KOPT-K1 (cell line): ENCODE results near the gene SPATA24.
A peak's percentile ranks its signal among the peaks of the same experiment; 100 is the strongest.
"Not testable (repeated sequence)": the region's sequence is repeated elsewhere in the genome, so short reads cannot be mapped to it uniquely, and the experiment has no call there.

Experiments
- H3K27ac ChIP-seq: fragments of 200-600 bp; sonication (generic); 2 replicates; pipeline ENCODE4 v1.5.1; 2016; ENCODE audit warnings: antibody characterized with exemption, mild to moderate bottlenecking, low read depth, low read length; ENCODE audit not compliant: poor library complexity, severe bottlenecking
- H3K36me3 ChIP-seq: fragments of 200-600 bp; sonication (generic); 2 replicates; pipeline ENCODE4 v1.5.1; 2017; ENCODE audit warnings: antibody characterized with exemption, mild to moderate bottlenecking, low read length, moderate library complexity; ENCODE audit not compliant: insufficient read depth
- H3K9me3 ChIP-seq: fragments of 200-600 bp; sonication (generic); 2 replicates; pipeline ENCODE4 v1.5.1; 2017; ENCODE audit warnings: antibody characterized with exemption, low read length, mild to moderate bottlenecking; ENCODE audit not compliant: insufficient read depth, poor library complexity, severe bottlenecking

Gene SPATA24, protein sequence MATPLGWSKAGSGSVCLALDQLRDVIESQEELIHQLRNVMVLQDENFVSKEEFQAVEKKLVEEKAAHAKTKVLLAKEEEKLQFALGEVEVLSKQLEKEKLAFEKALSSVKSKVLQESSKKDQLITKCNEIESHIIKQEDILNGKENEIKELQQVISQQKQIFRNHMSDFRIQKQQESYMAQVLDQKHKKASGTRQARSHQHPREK

GRCh38 chr5:139403787-139404483, at the start of gene SPATA24:
TSS of gene SPATA24 (minus strand) at chr5:139404089. CDS start at chr5:139404060, 29 bp downstream.
- no peaks in the 10 kb centered on the region for H3K9me3 ChIP-seq
- peak within 1 kb of the TSS; percentile 72 for H3K27ac ChIP-seq
- no peaks in the 10 kb centered on the region for H3K36me3 ChIP-seq

GRCh38 chr5:139451878-139452660, 48.2 kb upstream of the SPATA24 start:
- Histone ChIP-seq H3K9me3 (no peaks in the 10 kb centered on the region), H3K27ac (no peak overlapping the region), H3K36me3 (no peaks in the 10 kb centered on the region)

GRCh38 chr5:139451176-139451575, 47.3 kb upstream of the SPATA24 start:
- Histone ChIP-seq H3K36me3 (no peaks in the 10 kb centered on the region), H3K9me3 (no peaks in the 10 kb centered on the region), H3K27ac (no peak overlapping the region)

DNA sequence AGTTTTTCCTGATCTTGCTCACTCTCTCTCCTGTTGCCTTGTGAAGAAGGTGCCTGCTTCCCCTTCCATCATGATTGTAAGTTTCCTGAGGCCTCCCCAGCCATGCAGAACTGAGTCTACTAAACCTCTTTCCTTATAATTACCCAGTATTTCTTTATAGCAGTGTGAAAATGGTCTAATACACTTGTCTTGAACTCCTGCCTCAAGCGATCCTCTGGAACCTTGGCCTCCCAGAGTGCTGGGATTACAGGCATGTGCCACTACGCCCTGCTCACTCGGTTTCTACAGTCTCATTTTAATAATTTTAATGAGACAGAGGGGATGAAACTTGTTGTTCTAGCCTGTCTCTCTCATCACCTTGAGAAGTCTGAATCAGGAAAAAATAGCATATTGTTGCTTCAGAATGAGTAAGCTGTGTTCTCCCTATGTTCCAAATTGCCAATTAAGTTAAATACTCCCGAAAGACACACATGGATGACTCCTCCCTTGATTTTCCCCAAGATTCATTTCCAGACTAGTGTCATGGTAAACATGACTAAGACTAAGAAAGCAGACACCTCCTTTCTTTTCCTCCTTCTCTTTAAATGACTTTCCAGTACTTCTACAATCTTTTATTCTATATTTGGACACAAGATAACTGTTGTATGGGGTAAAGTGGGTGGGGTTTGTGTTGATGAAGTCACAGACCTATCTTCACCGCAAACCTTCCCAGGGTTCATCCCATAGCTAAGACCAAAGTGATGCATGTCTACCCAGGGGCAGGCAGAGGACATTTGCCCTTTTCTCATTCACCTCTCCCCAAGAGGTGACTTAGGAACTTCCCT, 43.3 kb upstream of the SPATA24 start:
- H3K36me3 ChIP-seq, result no peaks in the 10 kb centered on the region
- H3K9me3 ChIP-seq, result no peaks in the 10 kb centered on the region
- no peak overlapping the region for H3K27ac ChIP-seq

- no peaks in the 10 kb centered on the region for H3K9me3 ChIP-seq
- no peaks in the 10 kb centered on the region for H3K36me3 ChIP-seq
- H3K27ac ChIP-seq, result no peak overlapping the region
These were observed 41.7 kb upstream of the SPATA24 start for GRCh38 chr5:139445325-139446170.

- Histone ChIP-seq H3K27ac (no peak overlapping the region), H3K9me3 (no peaks in the 10 kb centered on the region), H3K36me3 (no peaks in the 10 kb centered on the region)
These were observed 40.1 kb upstream of the SPATA24 start for GRCh38 chr5:139443831-139444453.

- not testable (repeated sequence) for H3K36me3 ChIP-seq, H3K27ac ChIP-seq
These were observed 36.5 kb upstream of the SPATA24 start for GRCh38 chr5:139440416-139440815.

DNA sequence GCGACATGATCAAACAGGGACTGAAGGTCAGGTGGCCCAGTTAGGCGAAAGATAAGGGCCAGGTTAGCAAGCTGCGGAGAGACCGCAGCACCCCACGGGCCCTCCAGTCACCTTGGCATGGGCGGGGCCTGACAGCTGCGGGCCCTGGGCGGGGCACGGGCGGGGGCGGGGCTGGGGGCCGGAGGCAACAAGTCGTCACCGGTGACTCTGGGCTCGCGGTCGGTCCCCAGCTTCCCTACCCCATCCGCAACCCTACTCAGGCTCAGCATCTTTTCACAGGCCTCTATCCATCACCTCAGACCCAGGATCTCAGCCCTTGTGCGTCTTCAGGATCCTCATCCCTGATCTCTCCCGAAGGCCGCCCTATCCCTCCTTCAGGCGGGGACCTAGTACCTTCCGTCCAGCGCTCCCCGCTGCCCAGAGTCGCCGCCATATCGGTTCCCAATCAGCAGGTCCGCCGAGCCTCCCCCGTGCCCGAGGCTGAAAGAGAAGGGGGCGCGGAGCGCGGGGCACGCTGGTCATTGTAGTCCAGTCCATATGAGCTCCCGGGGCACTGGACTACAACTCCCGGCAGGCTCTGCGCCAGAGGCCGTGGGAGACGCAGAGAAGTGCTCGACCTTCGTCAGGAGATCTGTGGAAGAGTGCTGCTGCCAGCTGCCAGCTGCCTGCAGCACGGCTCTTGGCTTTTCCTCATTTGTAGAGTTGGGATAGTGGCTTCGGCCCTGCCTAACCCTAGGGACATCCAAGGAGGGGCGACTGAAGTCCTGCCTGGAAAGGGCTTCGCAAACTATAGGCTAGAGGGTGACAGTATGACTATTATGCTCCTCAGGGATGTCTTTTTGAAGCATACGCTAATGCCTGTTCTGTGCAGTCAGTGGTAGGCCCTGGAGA, 35.4 kb upstream of the SPATA24 start, which contains the start of gene DNAJC18:
Gene DNAJC18, minus strand, starts transcription at position 513 of the 891 bp plus-strand sequence. Its CDS starts 80 bp downstream, at position 433.
- peak within 1 kb of the TSS; percentile 76 for H3K27ac ChIP-seq
- H3K9me3 ChIP-seq, result no peaks in the 10 kb centered on the region
- H3K36me3 ChIP-seq, result no peaks in the 10 kb centered on the region

More at GRCh38 chr5:139440416-139440815, 36.5 kb upstream of the SPATA24 start:
- not testable (repeated sequence) for H3K9me3 ChIP-seq

DNA sequence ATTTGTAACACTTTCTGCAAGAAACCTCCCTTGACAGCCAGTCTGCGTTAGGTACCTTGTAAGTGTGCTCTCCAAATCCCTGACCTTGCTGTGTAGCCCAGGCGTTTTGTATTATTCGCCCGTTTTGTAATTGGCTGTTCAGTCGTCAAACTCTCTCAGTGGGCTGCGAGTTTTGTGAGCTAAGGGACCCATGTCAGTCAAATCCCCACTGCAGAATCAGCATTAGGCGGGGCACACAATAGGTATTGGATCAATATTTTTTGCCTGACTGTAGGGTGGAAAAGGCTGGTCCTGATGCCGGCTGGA, 34.8 kb upstream of the SPATA24 start:
- Histone ChIP-seq H3K36me3 (no peaks in the 10 kb centered on the region), H3K27ac (peak overlapping the region; percentile 76), H3K9me3 (no peaks in the 10 kb centered on the region)

GRCh38 chr5:139435676-139436075, 31.8 kb upstream of the SPATA24 start:
- Histone ChIP-seq H3K27ac (no peak overlapping the region), H3K36me3 (no peaks in the 10 kb centered on the region), H3K9me3 (no peaks in the 10 kb centered on the region)

DNA sequence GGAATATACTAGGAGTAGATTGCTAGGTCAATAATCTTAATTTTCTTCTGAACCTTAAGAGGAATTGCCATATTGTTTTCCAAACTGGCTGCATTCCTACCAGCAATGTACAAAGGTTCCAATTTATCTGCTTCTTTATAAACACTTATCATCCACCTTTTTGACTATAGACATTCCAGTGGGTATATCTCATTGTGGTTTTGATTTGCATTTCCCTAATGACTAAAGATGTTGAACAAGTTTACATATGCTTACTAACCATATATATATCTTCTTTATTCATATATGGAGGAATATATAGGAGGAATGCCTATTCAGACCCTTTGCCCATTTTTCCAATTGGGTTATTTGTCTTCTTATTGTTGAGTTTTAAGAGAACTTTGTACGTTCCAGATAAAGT, 27.8 kb upstream of the SPATA24 start:
- Histone ChIP-seq H3K27ac (no peak overlapping the region), H3K36me3 (0 out of 2 replicates have a peak, but pooled peaks cover 4% of the 10 kb centered on the region), H3K9me3 (no peaks in the 10 kb centered on the region)

DNA sequence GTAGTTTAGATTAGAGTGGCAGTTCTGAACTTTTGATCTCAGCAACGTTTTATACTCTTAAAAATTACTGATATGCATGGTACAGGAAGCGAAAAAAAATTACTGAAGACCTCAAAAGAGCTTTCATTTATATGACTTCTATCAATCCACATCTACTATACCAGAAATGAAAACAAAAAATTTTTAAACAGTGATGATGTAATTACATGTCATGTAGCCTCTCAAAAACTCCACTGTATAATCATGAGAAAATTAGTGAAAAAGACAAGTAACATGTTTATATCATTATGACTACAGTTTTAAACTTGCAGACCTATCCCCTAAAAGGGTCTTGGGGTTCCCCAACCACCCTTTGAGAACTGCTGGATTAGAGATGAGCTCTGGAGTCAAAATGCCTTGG, 26.1 kb upstream of the SPATA24 start:
- no peaks in the 10 kb centered on the region for H3K9me3 ChIP-seq
- H3K36me3 ChIP-seq, result peaks cover 4% of the 10 kb centered on the region; the same call in 1 of the 2 replicates
- no peak overlapping the region for H3K27ac ChIP-seq
